BJ (cell line): ENCODE measurements around the gene ERI3. TPM values are rescaled to one million over a fixed set of nuclear protein-coding genes. Genes with fewer than 3 reads are reported as not detected.

Experiments
- CTCF ChIA-PET: fragments of 350-600 bp; formaldehyde crosslinking; extraction: SDS; loops from one replicate; lab custom pipeline; 2021; ENCODE audit warnings: antibody characterized with exemption, inconsistent platforms; lab: Yijun Ruan, JAX
- POLR2A ChIA-PET: fragments of 300-600 bp; sonication (Branson Sonifier 250); formaldehyde crosslinking; extraction: SDS; loops from one replicate; lab custom pipeline; 2021; ENCODE audit warnings: antibody characterized with exemption; lab: Charles Lee
- DNase-seq: peaks from one replicate; pipeline ENCODE4 v3.0.0-alpha.2; 2011; ENCODE audit warnings: low read depth
- H3K27me3 ChIP-seq: 2 replicates; pipeline ENCODE4 v1.6.0; 2011; ENCODE audit warnings: low read length; ENCODE audit not compliant: control insufficient read depth, insufficient read depth
- H3K36me3 ChIP-seq: 2 replicates; pipeline ENCODE4 v1.5.1; 2011; ENCODE audit warnings: low read length; ENCODE audit not compliant: control insufficient read depth, insufficient read depth
- H3K4me3 ChIP-seq: 2 replicates; pipeline ENCODE4 v1.5.1; 2011; ENCODE audit warnings: low read depth, mild to moderate bottlenecking, control low read depth, low read length
- polyA plus RNA-seq: library from polyadenylated mRNA; depleted of rRNA; stranded (reverse); fragments of >200 nt; gene quantifications from 2 replicates; pipeline ENCODE4 v1.2.3, GENCODE V29; 2011
- TF ChIP-seq, protein P1 (sequence below): IDR thresholded peaks from 2 replicates; pipeline ENCODE4 v1.5.1; 2011; ENCODE audit warnings: low read depth, mild to moderate bottlenecking, control low read depth, inconsistent platforms, low read length, moderate library complexity; ENCODE audit not compliant: insufficient read depth

The ERI3 gene
- polyA plus RNA-seq, 1 experiment = 75.4 TPM

DNA sequence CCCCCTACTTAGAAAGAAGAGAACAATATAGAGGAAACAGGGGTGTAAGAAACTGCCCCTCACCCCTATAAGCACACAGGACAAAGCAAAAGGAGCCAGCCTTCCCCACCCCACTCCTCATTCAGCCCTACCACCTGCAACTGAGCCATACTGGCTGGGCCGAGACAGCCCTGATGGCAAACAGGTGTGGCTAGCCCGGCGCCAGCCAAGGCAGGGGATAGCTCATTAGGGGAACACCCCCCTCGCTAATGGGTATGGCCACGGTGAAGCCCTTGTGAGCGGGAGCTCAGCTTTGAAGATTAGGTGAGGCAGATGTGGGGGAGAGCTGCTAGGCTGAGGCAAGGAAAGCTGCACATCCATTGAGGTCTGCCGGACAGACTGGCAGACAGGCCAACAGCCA lies 65.5 kb downstream of the ERI3 start:
- POLR2A ChIA-PET = no interaction called here
- CTCF ChIA-PET = interaction anchor here (0.7 to 1.4 kb wide), 2 partner anchors 10 to 72 kb away, joined by 3 to 6 read pairs; no protein-coding TSS in a partner anchor
- TF ChIP-seq, protein P1, sequence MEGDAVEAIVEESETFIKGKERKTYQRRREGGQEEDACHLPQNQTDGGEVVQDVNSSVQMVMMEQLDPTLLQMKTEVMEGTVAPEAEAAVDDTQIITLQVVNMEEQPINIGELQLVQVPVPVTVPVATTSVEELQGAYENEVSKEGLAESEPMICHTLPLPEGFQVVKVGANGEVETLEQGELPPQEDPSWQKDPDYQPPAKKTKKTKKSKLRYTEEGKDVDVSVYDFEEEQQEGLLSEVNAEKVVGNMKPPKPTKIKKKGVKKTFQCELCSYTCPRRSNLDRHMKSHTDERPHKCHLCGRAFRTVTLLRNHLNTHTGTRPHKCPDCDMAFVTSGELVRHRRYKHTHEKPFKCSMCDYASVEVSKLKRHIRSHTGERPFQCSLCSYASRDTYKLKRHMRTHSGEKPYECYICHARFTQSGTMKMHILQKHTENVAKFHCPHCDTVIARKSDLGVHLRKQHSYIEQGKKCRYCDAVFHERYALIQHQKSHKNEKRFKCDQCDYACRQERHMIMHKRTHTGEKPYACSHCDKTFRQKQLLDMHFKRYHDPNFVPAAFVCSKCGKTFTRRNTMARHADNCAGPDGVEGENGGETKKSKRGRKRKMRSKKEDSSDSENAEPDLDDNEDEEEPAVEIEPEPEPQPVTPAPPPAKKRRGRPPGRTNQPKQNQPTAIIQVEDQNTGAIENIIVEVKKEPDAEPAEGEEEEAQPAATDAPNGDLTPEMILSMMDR = no peak
- H3K27me3 ChIP-seq = no peaks in the 10 kb centered on the region
- H3K36me3 ChIP-seq = peaks cover 10% of the 10 kb centered on the region
- no peak for DNase-seq
- no peak overlapping the region for H3K4me3 ChIP-seq

DNA sequence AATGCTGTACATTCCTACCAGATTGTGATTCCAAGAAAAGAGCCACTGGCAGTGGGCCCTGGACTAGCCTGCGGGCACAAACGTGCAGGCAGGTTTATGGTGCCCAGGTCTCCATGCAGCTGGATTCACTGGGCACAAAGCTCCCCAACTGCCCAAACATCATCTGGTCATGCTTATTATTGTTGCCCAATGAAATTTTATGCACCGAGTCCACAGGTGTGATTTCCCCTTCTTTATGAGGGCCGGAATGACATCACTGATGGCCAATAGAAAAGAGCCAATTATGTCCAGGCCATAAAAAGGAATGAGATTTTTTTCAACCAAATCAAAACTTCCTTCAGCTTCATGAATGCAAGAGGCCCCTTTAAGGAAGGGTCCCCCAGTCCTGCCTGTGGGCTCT lies 66.2 kb downstream of the ERI3 start:
- H3K4me3 ChIP-seq = no peak overlapping the region
- TF ChIP-seq, protein P1 = no peak
- ChIA-PET CTCF (interaction anchor here (1.4 kb wide), 1 partner anchor 71 kb away, joined by 6 read pairs; no protein-coding TSS in a partner anchor), POLR2A (no interaction called here)
- peaks cover 10% of the 10 kb centered on the region for H3K36me3 ChIP-seq
- DNase-seq = no peak
- no peaks in the 10 kb centered on the region for H3K27me3 ChIP-seq

DNA sequence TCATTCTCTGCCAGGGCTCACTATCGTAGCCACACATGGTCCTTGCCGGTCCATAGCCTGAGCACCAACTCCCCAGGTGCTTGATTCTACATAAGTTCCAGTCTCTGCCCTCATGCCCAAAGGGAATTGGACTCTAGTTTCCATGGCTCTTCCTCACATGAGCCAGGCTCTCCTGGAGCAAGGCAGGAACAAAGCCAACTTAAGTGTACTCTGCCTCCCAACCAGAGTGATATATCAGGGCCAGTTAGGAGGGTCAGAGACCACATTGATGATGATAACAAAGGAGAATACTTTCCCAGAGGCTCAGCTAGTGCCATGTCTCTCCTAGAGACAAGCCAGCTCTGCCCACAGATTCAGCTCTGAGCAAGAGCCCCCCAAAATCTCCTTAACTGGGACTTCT lies 70.9 kb downstream of the ERI3 start:
- ChIA-PET POLR2A (no interaction called here), CTCF (no interaction called here)
- H3K36me3 ChIP-seq = peaks cover 14% of the 10 kb centered on the region
- no peak overlapping the region for H3K4me3 ChIP-seq
- TF ChIP-seq, protein P1 = no peak
- no peak for DNase-seq
- H3K27me3 ChIP-seq = no peaks in the 10 kb centered on the region

- ChIA-PET POLR2A (no interaction called here), CTCF (interaction anchor here (0.8 to 1.5 kb wide), 2 partner anchors 45 to 71 kb away, joined by 3 to 4 read pairs; partner anchors contain the start of gene DMAP1)
- no peaks in the 10 kb centered on the region for H3K27me3 ChIP-seq
- peaks cover 14% of the 10 kb centered on the region for H3K36me3 ChIP-seq
- no peak overlapping the region for H3K4me3 ChIP-seq
- TF ChIP-seq, protein P1 = no peak
- no peak for DNase-seq
Measured at GRCh38 chr1:44283524-44284173, 71.4 kb downstream of the ERI3 start.

DNA sequence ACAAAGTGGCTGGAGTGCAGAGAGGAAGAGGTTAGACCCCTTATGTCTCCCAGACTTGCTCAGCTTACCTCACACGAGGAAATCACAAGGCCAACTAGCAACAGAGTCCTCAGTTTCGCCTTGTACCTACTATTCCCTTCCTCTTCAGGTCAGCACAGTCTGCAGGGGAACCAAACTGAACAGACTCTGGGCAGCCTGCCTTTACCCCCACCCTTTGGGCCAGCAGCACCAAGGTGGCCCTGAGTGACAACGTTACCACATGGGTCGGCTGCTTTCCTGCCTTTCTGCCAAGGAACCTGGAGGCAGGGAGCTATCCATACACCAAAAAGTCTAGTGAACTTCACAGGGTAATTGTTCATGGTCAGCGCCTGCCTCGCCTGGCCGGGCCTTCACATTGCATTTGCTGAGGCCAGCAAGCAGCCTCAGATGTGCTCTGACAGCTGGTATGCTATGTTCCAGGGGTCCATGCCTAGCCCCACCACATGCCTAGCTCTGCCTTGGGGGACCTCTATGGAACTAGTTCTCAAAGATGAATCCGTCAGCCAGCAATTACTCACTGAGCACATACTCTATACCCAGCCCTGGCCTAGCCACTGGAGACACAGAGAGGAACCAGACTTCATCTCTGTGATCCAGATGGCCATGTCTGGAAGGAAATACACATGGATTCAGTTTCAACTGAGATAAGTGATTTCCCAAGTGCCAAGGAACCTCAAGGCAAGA lies 72.2 kb downstream of the ERI3 start:
- ChIA-PET CTCF (interaction anchor here (0.8 to 1.5 kb wide), 3 partner anchors 12 to 70 kb away, joined by 3 to 4 read pairs (median 4); partner anchors contain the start of gene DMAP1), POLR2A (no interaction called here)
- Histone ChIP-seq H3K36me3 (peaks cover 9% of the 10 kb centered on the region), H3K27me3 (no peaks in the 10 kb centered on the region), H3K4me3 (no peak overlapping the region)
- no peak for DNase-seq
- TF ChIP-seq, protein P1 = no peak
